ENCODE data around the gene WSCD1.

WSCD1 gene

DNA sequence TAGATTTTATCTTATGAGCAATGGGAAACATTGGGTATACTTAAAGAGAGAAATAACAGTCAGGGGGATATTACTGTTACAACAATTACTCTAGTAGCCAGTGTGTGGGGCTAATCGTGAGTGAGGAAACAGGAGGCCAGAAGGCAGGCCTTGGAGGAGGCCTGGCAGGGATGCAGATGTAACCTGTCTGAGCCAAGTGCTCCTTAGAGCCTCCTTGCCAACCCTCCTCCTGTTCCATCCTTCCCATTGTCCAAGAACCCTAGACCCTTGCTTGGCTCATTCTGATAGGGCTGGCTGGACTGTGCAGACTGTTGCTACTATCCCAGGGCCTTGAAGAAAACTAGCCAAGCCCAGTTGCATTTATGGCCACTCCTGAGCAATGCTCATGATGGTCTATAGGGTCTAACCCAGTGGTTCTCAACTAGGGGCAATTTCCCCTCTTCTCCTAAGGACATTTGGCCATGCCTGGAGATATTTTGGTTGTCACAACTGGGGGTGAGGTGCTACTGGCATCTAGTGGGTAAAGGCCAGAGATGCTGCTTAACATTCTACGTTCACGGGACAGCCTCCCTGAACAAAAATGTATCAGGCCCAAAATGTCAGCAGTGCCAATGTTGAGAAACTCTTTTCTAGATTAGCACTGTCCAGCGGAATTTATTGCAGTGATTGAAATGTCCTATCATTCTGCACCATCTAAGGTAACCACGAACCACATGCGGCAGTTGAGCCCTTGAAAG, 24.4 kb upstream of the WSCD1 start:
- TF ChIP-seq, protein P1, sequence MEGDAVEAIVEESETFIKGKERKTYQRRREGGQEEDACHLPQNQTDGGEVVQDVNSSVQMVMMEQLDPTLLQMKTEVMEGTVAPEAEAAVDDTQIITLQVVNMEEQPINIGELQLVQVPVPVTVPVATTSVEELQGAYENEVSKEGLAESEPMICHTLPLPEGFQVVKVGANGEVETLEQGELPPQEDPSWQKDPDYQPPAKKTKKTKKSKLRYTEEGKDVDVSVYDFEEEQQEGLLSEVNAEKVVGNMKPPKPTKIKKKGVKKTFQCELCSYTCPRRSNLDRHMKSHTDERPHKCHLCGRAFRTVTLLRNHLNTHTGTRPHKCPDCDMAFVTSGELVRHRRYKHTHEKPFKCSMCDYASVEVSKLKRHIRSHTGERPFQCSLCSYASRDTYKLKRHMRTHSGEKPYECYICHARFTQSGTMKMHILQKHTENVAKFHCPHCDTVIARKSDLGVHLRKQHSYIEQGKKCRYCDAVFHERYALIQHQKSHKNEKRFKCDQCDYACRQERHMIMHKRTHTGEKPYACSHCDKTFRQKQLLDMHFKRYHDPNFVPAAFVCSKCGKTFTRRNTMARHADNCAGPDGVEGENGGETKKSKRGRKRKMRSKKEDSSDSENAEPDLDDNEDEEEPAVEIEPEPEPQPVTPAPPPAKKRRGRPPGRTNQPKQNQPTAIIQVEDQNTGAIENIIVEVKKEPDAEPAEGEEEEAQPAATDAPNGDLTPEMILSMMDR (conservative IDR thresholded peaks at IDR 0.05; ENCODE audit: control insufficient read depth, insufficient read depth, low read depth, low read length), result no peak
- H3K4me3 ChIP-seq (ENCODE audit: control insufficient read depth, low read depth, low read length), result no peak overlapping the region
- no peak for DNase-seq (ENCODE audit: low read depth)

DNA sequence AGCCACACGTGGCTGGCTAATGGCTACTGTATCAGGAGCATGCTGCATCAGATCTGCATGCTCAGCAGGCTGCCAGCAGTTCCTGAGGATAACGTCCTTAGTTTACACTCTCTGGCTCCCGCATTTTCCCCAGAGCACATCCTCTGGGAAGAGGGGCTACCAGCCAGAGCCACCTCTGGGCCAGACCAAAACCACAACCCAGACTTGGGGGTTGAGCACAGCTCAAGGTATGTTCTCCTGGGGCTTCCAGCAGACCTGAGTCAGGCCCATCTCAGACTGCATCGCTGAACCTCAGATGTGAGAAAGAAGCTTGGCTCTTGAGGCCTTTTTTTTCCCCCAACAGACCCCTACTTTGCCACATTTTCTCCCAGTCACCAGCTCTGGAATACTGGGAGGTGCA, 23.7 kb upstream of the WSCD1 start:
- H3K4me3 ChIP-seq (ENCODE audit: control insufficient read depth, low read depth, low read length), result no peak overlapping the region
- TF ChIP-seq, protein P1 (conservative IDR thresholded peaks at IDR 0.05; ENCODE audit: control insufficient read depth, insufficient read depth, low read depth, low read length), result no peak
- DNase-seq (ENCODE audit: low read depth), result no peak

DNA sequence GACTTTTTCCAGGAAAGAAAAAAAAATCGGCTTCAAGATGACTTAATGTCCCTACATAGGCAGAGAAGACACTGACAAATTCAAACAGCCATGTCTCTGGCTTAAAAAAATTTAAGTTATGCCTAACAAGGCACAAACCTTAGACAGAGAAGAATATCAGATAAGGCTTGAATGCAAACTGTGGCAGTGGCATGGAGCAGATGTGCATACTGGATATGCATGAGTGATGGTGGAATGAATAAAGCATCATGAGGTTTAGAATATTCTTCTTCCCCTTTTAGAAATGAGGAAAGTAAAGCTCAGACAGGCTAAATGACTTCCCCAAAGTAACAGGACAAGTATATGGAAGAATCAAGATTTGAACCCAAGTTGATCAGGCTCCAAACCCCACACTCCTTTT, 23.2 kb upstream of the WSCD1 start:
- no peak overlapping the region for H3K4me3 ChIP-seq (ENCODE audit: control insufficient read depth, low read depth, low read length)
- DNase-seq (ENCODE audit: low read depth), result no peak
- TF ChIP-seq, protein P1 (conservative IDR thresholded peaks at IDR 0.05; ENCODE audit: control insufficient read depth, insufficient read depth, low read depth, low read length), result no peak

DNA sequence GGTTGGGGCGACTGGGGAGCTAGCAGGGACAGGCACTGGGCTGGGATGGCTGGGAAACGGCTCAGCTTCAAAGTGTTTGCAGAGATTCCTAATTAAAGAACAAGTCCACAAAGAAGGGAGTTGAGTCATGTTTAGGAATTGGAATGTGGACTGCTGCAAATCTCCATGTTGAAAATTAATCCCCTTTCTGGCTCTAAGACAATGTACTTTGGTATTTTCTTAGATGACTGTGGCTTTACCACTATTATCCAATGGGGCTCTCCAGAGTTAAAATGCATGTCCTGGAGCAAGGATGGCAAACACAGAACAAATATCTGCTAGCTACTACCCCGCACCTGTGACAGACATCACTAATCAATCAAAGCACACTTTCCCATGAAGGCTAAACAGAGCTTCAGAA, 22.2 kb upstream of the WSCD1 start:
- no peak for DNase-seq (ENCODE audit: low read depth)
- no peak overlapping the region for H3K4me3 ChIP-seq (ENCODE audit: control insufficient read depth, low read depth, low read length)
- TF ChIP-seq, protein P1 (conservative IDR thresholded peaks at IDR 0.05; ENCODE audit: control insufficient read depth, insufficient read depth, low read depth, low read length), result no peak

DNA sequence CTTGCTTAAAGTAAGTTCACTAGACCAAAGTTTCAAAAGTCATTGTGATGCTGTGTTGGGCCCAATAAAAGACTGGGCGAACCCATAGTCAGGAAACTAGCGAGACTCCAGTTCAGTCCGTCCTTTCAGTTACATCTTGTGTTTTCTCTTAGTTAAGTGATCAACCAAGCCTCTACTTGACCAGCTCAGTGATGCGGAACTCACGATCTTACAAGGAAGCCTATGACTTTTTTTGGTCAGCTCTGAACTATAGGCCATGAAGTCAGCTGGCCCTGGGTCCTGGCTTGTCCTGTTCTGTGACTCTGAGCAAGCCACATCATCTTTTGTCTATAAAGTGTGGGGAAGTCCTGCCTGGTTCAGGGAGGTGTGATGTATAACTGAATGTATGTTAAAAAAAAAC, 21.7 kb upstream of the WSCD1 start:
- DNase-seq (ENCODE audit: low read depth), result no peak
- TF ChIP-seq, protein P1 (conservative IDR thresholded peaks at IDR 0.05; ENCODE audit: control insufficient read depth, insufficient read depth, low read depth, low read length), result no peak
- no peak overlapping the region for H3K4me3 ChIP-seq (ENCODE audit: control insufficient read depth, low read depth, low read length)

DNA sequence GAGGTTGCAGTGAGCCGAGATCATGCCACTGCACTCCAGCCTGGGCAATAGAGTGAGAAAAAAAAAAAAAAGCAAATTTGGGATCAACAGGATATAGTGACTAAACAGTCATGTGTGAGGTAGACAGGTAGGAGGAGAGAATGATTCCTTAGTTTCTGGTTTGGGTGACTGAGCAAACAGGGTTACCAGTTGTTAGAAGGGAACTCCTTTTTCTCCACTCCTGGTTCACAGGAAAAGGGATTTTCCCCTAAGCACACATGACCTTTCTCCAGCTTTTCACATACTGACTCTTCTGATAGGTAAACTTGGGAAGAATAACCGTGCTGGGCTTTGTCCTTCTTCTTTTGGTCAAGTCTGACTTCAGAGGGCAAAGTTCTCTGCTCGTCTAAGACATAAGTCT, 17.3 kb upstream of the WSCD1 start:
- no peak for DNase-seq (ENCODE audit: low read depth)

More for the DNA sequence above, 17.3 kb upstream of the WSCD1 start:
- TF ChIP-seq, protein P1 (conservative IDR thresholded peaks at IDR 0.05; ENCODE audit: control insufficient read depth, insufficient read depth, low read depth, low read length), result no peak
- H3K4me3 ChIP-seq (ENCODE audit: control insufficient read depth, low read depth, low read length), result no peak overlapping the region
